Testis (tissue), 2 donors: ENCODE measurements around the gene ANKRD13D.
A peak's percentile ranks its signal among the peaks of the same experiment; 100 is the strongest.

Experiments used
- CTCF ChIP-seq, 3 experiments: fragments of 450-650 bp in 2 of 3; fragments of 200-600 bp in 1 of 3; sonication (generic) in 1 of 3; IDR thresholded peaks; one replicate each; pipeline ENCODE4 v1.5.1; 2016 to 2019; ENCODE audit warnings: antibody characterized with exemption in 3 of 3, mild to moderate bottlenecking in 2 of 3, moderate library complexity in 1 of 3
- POLR2A ChIP-seq: fragments of 450-650 bp; IDR thresholded peaks from one replicate; pipeline ENCODE4 v1.6.1; 2017; ENCODE audit warnings: antibody characterized with exemption, mild to moderate bottlenecking, moderate library complexity

- TF ChIP-seq CTCF (IDR thresholded peaks at IDR 0.05): peak; percentile 93 to 99 (median 99)
- TF ChIP-seq POLR2A: no peak
These were observed 28.2 kb downstream of the ANKRD13D start for GRCh38 chr11:67317205-67317887.
